SK-N-MC (cell line): Measurements from ENCODE around the gene GALR2.

ENCODE experiments used
- EZH2 ChIP-seq: fragments of 200-600 bp; sonication (generic); IDR thresholded peaks from one replicate; pipeline ENCODE4 v1.6.1; 2017; ENCODE audit warnings: antibody characterized with exemption
- POLR2AphosphoS5 ChIP-seq: IDR thresholded peaks from 2 replicates; pipeline ENCODE4 v1.6.1; 2012; ENCODE audit warnings: mild to moderate bottlenecking, low read depth, low read length, borderline replicate concordance

- TF ChIP-seq EZH2 (no peak), POLR2AphosphoS5 (peak; percentile 18; the same call in 1 of the 2 replicates)
These were observed 5.6 kb downstream of the GALR2 start for GRCh38 chr17:76079956-76080767.
